ENCODE data around the gene PIPOX. TPM values are rescaled to one million over a fixed set of nuclear protein-coding genes. Genes with fewer than 3 reads are reported as not detected.

Gene PIPOX
- total RNA-seq, 1 donor from 2014 or later: 1.7 TPM

DNA sequence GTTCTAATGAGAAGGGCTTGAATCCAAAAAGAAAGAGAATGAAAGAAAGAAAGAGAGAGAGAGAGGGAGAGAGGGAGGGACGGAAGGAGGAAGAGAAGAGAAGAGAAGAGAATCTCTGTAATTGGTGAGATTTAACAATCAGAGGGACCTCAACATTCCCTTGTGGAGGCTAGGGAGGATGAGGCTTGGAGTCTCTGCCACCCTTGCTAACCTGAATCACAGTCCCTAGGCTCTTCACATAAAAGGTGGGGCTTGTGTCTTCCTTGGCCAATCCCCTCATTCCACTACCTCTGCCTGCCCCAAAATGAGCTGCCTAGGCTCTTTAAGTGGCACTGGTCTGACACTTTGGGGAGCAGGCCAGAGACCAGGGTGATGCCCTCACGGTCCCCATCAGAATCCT, 30.1 kb downstream of the PIPOX start:
- no peak for DNase-seq (ENCODE audit: extremely low spot score in 2 of 2)
- H3K27ac ChIP-seq: no peak overlapping the region
- H3K27me3 ChIP-seq: no peaks in the 10 kb centered on the region
- intact Hi-C loops (cut with DNase I): no loop called here
- H3K4me1 ChIP-seq: no peaks in the 10 kb centered on the region
- H3K36me3 ChIP-seq: no peaks in the 10 kb centered on the region
- no peaks in the 10 kb centered on the region for H3K9me3 ChIP-seq
- no peak for TF ChIP-seq CTCF (IDR thresholded peaks at IDR 0.05)
- TF ChIP-seq POLR2AphosphoS5 (IDR thresholded peaks at IDR 0.05; ENCODE audit: insufficient read depth in 1 of 2, low read depth in 1 of 2): no peak
- TF ChIP-seq POLR2A (IDR thresholded peaks at IDR 0.05): no peak
- no peak overlapping the region for H3K4me3 ChIP-seq

- Histone ChIP-seq H3K27me3 (no peaks in the 10 kb centered on the region), H3K9me3 (no peaks in the 10 kb centered on the region), H3K27ac (no peak overlapping the region), H3K36me3 (no peaks in the 10 kb centered on the region), H3K4me1 (no peaks in the 10 kb centered on the region), H3K4me3 (no peak overlapping the region)
- no peak for TF ChIP-seq POLR2AphosphoS5 (IDR thresholded peaks at IDR 0.05; ENCODE audit: insufficient read depth in 1 of 2, low read depth in 1 of 2)
- TF ChIP-seq POLR2A (IDR thresholded peaks at IDR 0.05): no peak
- no peak for TF ChIP-seq CTCF (IDR thresholded peaks at IDR 0.05)
- intact Hi-C loops (cut with DNase I): no loop called here
- DNase-seq (ENCODE audit: extremely low spot score in 2 of 2): no peak
Observed at GRCh38 chr17:29073520-29073919, 30.6 kb downstream of the PIPOX start.

GRCh38 chr17:29074488-29074887, 31.5 kb downstream of the PIPOX start:
- peaks cover 0 to 3% of the 10 kb centered on the region in 2 donors for H3K36me3 ChIP-seq
- no peaks in the 10 kb centered on the region for H3K27me3 ChIP-seq

GRCh38 chr17:29076087-29076486, 33.1 kb downstream of the PIPOX start:
- Histone ChIP-seq H3K36me3 (peaks cover 0 to 15% of the 10 kb centered on the region in 2 donors), H3K4me3 (no peak overlapping the region), H3K27me3 (no peaks in the 10 kb centered on the region), H3K27ac (no peak overlapping the region), H3K9me3 (no peaks in the 10 kb centered on the region), H3K4me1 (no peaks in the 10 kb centered on the region)
- intact Hi-C loops (cut with DNase I): no loop called here
- no peak for DNase-seq (ENCODE audit: extremely low spot score in 2 of 2)
- TF ChIP-seq POLR2AphosphoS5 (IDR thresholded peaks at IDR 0.05; ENCODE audit: insufficient read depth in 1 of 2, low read depth in 1 of 2): no peak
- no peak for TF ChIP-seq POLR2A (IDR thresholded peaks at IDR 0.05)
- no peak for TF ChIP-seq CTCF (IDR thresholded peaks at IDR 0.05)

More at GRCh38 chr17:29074488-29074887, 31.5 kb downstream of the PIPOX start:
- Histone ChIP-seq H3K4me3 (no peak overlapping the region), H3K9me3 (no peaks in the 10 kb centered on the region), H3K4me1 (no peaks in the 10 kb centered on the region), H3K27ac (no peak overlapping the region)
- TF ChIP-seq POLR2AphosphoS5 (IDR thresholded peaks at IDR 0.05; ENCODE audit: insufficient read depth in 1 of 2, low read depth in 1 of 2) (no peak), POLR2A (IDR thresholded peaks at IDR 0.05) (no peak), CTCF (IDR thresholded peaks at IDR 0.05) (no peak)
- DNase-seq (ENCODE audit: extremely low spot score in 2 of 2): no peak
- intact Hi-C loops (cut with DNase I): no loop called here

DNA sequence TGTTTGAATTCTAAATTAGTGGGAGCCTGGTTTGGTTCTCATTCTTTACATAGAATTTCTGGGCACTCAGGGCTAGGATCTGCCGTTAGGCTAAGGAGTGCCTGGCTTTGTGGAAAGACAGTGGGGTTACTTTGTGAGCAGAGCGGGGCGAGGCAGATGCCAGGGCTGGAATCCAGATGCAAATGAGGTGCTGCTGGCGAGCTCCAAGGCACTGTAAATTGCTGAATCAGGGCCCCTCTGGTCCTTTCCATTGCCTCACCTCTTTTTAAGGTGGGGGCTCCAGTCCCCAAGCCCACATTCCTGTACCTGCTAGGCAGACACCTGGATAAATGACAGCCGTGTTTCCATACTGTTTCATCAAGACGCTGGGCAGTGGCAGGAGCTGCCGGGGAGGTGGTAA, 33.8 kb downstream of the PIPOX start:
- no peak overlapping the region for H3K27ac ChIP-seq
- H3K4me3 ChIP-seq: no peak overlapping the region
- intact Hi-C loops (cut with DNase I): no loop called here
- H3K4me1 ChIP-seq: no peaks in the 10 kb centered on the region
- no peak for DNase-seq (ENCODE audit: extremely low spot score in 2 of 2)
- H3K9me3 ChIP-seq: no peaks in the 10 kb centered on the region
- H3K36me3 ChIP-seq: peaks cover 0 to 22% of the 10 kb centered on the region in 2 donors
- H3K27me3 ChIP-seq: no peaks in the 10 kb centered on the region
- TF ChIP-seq POLR2A (IDR thresholded peaks at IDR 0.05) (no peak), CTCF (IDR thresholded peaks at IDR 0.05) (no peak), POLR2AphosphoS5 (IDR thresholded peaks at IDR 0.05; ENCODE audit: insufficient read depth in 1 of 2, low read depth in 1 of 2) (no peak)

Data from vagina (tissue), 2 donors.